Measurements from ENCODE around the gene RPL31. TPM values are rescaled to one million over a fixed set of nuclear protein-coding genes. Genes with fewer than 3 reads are reported as not detected.
A peak's percentile ranks its signal among the peaks of the same experiment; 100 is the strongest.

Gene RPL31
- total RNA-seq = 1,122 TPM

DNA sequence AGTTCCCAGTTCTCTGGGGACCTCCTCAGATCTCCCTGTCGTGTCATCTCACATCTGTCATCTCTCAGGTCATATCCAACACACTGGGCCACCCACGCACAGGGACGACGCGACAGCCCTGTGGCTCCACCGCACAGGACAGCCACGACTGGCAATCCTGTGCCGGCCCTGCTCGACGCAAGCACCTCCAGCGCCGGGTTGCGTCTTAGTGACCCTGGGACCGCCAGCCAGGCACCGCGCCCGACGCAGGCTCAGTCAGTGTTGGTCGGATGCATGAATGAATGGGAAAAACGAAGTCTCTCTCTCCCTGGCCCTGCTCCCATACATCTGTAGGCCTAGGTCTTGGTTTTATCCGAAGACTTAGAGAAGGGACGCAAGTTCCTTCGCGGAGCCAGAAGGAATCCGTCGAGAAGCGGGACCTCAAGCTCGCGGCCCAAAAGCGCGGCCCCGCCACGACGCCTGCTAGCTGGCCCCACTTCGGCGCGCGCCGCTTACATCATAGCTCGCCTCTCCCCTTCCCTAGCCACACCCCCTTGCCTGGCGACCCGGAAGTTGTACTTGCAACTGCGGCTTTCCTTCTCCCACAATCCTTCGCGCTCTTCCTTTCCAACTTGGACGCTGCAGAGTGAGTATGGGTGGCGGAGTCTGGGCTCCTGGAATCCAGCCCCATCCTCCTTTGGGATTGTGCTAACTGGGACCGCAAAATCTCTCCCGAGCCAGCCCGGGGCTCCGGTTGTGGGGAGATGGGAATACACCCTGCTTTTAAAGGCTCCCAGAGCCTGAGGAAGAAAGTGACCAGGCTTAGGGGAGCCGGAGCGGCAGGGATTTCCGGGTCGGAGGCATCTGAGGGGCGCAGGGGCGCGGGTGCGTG lies at the start of gene RPL31:
Gene RPL31, plus strand, starts transcription at position 599 of the 871 bp plus-strand sequence. CDS start 413 bp downstream, outside the sequence.
- DNase-seq (ENCODE audit: extremely low spot score in 2 of 2) = peak in 1 of 2 donors; percentile 97
- H3K27me3 ChIP-seq = no peaks in the 10 kb centered on the region
- peak within 1 kb of the TSS; percentile 70 to 71 for H3K4me3 ChIP-seq
- peaks cover 42% of the 10 kb centered on the region for H3K4me1 ChIP-seq
- intact Hi-C loops (cut with DNase I) = no loop called here
- no peaks in the 10 kb centered on the region for H3K9me3 ChIP-seq
- TF ChIP-seq, protein P1, sequence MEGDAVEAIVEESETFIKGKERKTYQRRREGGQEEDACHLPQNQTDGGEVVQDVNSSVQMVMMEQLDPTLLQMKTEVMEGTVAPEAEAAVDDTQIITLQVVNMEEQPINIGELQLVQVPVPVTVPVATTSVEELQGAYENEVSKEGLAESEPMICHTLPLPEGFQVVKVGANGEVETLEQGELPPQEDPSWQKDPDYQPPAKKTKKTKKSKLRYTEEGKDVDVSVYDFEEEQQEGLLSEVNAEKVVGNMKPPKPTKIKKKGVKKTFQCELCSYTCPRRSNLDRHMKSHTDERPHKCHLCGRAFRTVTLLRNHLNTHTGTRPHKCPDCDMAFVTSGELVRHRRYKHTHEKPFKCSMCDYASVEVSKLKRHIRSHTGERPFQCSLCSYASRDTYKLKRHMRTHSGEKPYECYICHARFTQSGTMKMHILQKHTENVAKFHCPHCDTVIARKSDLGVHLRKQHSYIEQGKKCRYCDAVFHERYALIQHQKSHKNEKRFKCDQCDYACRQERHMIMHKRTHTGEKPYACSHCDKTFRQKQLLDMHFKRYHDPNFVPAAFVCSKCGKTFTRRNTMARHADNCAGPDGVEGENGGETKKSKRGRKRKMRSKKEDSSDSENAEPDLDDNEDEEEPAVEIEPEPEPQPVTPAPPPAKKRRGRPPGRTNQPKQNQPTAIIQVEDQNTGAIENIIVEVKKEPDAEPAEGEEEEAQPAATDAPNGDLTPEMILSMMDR (IDR thresholded peaks at IDR 0.05) = no peak
- TF ChIP-seq POLR2AphosphoS5 (IDR thresholded peaks at IDR 0.05; ENCODE audit: insufficient read depth in 1 of 2, low read depth in 1 of 2) (peak; percentile 98 to 100), POLR2A (IDR thresholded peaks at IDR 0.05) (peak in 1 of 2 donors; percentile 68)
- peak within 1 kb of the TSS; percentile 83 for H3K27ac ChIP-seq
- peaks cover 0 to 31% of the 10 kb centered on the region in 2 donors for H3K36me3 ChIP-seq

DNA sequence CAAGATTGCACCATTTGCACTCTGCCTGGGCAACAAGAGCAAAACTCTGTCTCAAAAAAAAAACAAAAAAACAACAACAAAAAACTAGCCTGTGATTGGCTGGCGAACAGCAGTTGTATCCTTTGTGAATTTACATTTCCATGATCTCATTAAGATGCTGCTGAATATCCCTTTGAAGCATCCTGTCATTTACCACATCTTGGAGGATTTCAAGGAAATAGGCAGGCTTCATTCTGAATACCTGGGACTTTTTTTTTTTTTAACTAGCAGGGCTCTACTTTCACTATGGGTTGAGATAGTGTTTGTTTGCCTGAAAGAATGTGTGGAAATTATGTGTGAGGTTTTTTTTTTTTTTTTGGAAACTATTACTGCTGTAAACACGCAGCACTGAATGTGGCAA lies 49.6 kb upstream of the RPL31 start:
- TF ChIP-seq POLR2AphosphoS5 (IDR thresholded peaks at IDR 0.05; ENCODE audit: insufficient read depth in 1 of 2, low read depth in 1 of 2) = no peak
- TF ChIP-seq, protein P1 (IDR thresholded peaks at IDR 0.05) = no peak
- TF ChIP-seq POLR2A (IDR thresholded peaks at IDR 0.05) = no peak
- H3K36me3 ChIP-seq = peaks cover 0 to 5% of the 10 kb centered on the region in 2 donors
- intact Hi-C loops (cut with DNase I) = no loop called here

DNA sequence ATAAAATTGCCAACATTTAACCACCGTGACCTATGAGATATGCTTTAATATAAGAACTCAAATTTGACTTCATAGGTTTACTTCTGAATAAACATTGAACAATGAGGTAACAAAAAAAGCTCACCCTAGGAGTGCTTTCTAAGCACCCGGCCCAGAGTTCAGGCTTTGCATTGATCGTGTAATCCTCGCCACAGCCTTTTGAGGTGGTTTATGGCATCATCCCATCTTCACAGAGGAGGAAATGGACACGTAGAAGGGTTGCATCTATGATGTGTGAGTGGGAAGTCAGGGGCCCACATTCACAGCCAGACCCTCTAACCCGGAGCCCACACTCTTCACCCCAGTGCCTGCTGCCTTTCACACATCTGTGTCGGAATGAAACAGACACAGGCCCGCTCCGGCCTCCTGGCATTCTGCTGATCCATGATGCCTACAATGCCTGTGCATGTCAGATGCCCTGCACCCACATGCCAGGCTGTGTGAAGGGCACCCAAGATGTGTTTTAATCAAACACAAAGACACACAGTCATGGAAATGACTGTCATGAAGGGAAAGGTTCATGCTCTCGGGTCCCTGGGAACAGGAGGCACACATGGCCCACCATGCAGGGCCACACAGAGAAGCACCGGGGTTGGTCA lies 48.6 kb upstream of the RPL31 start:
- Histone ChIP-seq H3K4me3 (no peak overlapping the region), H3K36me3 (peaks cover 0 to 5% of the 10 kb centered on the region in 2 donors), H3K27ac (no peak overlapping the region), H3K27me3 (no peaks in the 10 kb centered on the region), H3K9me3 (no peaks in the 10 kb centered on the region), H3K4me1 (peaks cover 6% of the 10 kb centered on the region)
- intact Hi-C loops (cut with DNase I) = no loop called here
- no peak for DNase-seq (ENCODE audit: extremely low spot score in 2 of 2)
- TF ChIP-seq POLR2AphosphoS5 (IDR thresholded peaks at IDR 0.05; ENCODE audit: insufficient read depth in 1 of 2, low read depth in 1 of 2) (no peak), POLR2A (IDR thresholded peaks at IDR 0.05) (no peak)
- TF ChIP-seq, protein P1 (IDR thresholded peaks at IDR 0.05) = no peak

More for the DNA sequence above, 49.6 kb upstream of the RPL31 start:
- Histone ChIP-seq H3K27me3 (no peaks in the 10 kb centered on the region), H3K4me3 (no peak overlapping the region), H3K27ac (no peak overlapping the region), H3K4me1 (no peaks in the 10 kb centered on the region), H3K9me3 (no peaks in the 10 kb centered on the region)
- no peak for DNase-seq (ENCODE audit: extremely low spot score in 2 of 2)

DNA sequence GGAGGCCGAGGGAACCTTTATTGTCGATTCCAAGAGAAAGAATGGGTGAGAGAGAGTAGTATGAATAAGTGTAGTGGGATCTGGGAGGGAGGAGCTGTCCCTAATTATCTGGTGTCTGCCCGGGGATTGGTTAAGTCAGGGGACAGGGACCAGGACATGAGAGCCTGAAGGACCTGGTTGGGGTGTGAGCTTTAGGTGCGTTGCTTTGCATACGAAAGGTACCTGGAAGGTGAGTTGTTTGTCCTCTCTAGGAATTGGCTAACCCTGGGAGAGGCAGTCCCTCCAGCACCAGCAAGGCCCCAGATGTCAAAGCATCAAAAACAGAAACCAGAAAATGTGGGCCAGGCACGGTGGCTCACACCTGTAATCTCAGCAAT lies 48.1 kb upstream of the RPL31 start:
- TF ChIP-seq POLR2A (IDR thresholded peaks at IDR 0.05) (no peak), POLR2AphosphoS5 (IDR thresholded peaks at IDR 0.05; ENCODE audit: insufficient read depth in 1 of 2, low read depth in 1 of 2) (no peak)
- TF ChIP-seq, protein P1 (IDR thresholded peaks at IDR 0.05) = no peak
- no peaks in the 10 kb centered on the region for H3K27me3 ChIP-seq
- H3K4me1 ChIP-seq = peaks cover 7% of the 10 kb centered on the region
- H3K9me3 ChIP-seq = no peaks in the 10 kb centered on the region
- intact Hi-C loops (cut with DNase I) = no loop called here
- no peak overlapping the region for H3K27ac ChIP-seq
- H3K4me3 ChIP-seq = no peak overlapping the region
- DNase-seq (ENCODE audit: extremely low spot score in 2 of 2) = no peak
- peaks cover 0 to 5% of the 10 kb centered on the region in 2 donors for H3K36me3 ChIP-seq
